MM.1S (cell line): Measurements from ENCODE around the gene CALU.

ENCODE experiments used
- DNase-seq: peaks from one replicate; pipeline ENCODE4 v3.0.0-alpha.2; 2015
- H2AFZ ChIP-seq: fragments of 300-600 bp; sonication (generic); 2 replicates; pipeline ENCODE4 v1.6.0; 2016; ENCODE audit warnings: antibody characterized with exemption, low read length
- H3F3A ChIP-seq: fragments of 300-600 bp; sonication (generic); 2 replicates; pipeline ENCODE4 v1.6.1; 2016; ENCODE audit warnings: mild to moderate bottlenecking, antibody characterized with exemption, low read length, moderate library complexity, mixed read lengths; ENCODE audit not compliant: insufficient read depth
- H3K27ac ChIP-seq: fragments of 300-600 bp; sonication (generic); 2 replicates; pipeline ENCODE4 v1.5.1; 2016; ENCODE audit warnings: mild to moderate bottlenecking, low read length
- H3K27me3 ChIP-seq: fragments of 300-600 bp; sonication (generic); replicated peaks from 2 replicates; pipeline ENCODE4 v1.6.0; 2016; ENCODE audit warnings: low read length; ENCODE audit not compliant: insufficient read depth
- H3K36me3 ChIP-seq: fragments of 300-600 bp; sonication (generic); replicated peaks from 2 replicates; pipeline ENCODE4 v1.6.1; 2016; ENCODE audit warnings: mild to moderate bottlenecking, low read length, mixed read lengths; ENCODE audit not compliant: insufficient read depth
- H3K4me1 ChIP-seq: fragments of 300-600 bp; sonication (generic); 2 replicates; pipeline ENCODE4 v1.6.1; 2016; ENCODE audit warnings: low read length, mixed read lengths
- H3K4me2 ChIP-seq: fragments of 300-600 bp; sonication (generic); 2 replicates; pipeline ENCODE4 v1.6.0; 2016; ENCODE audit warnings: low read depth, low read length
- H3K4me3 ChIP-seq: fragments of 300-600 bp; sonication (generic); 2 replicates; pipeline ENCODE4 v1.5.1; 2016; ENCODE audit warnings: low read length, mixed read lengths
- H3K79me2 ChIP-seq: fragments of 300-600 bp; sonication (generic); 2 replicates; pipeline ENCODE4 v1.6.1; 2016; ENCODE audit warnings: mixed run types, low read length, mixed read lengths
- H3K9ac ChIP-seq: fragments of 300-600 bp; sonication (generic); 2 replicates; pipeline ENCODE4 v1.6.1; 2016; ENCODE audit warnings: low read length, mixed read lengths
- H3K9me2 ChIP-seq: fragments of 300-600 bp; sonication (generic); replicated peaks from 2 replicates; pipeline ENCODE4 v1.6.1; 2016; ENCODE audit warnings: mild to moderate bottlenecking, low read length, mixed read lengths; ENCODE audit not compliant: insufficient read depth
- H3K9me3 ChIP-seq: fragments of 300-600 bp; sonication (generic); replicated peaks from 2 replicates; pipeline ENCODE4 v1.6.1; 2016; ENCODE audit warnings: mild to moderate bottlenecking, low read length, mixed read lengths; ENCODE audit not compliant: insufficient read depth
- H4K20me1 ChIP-seq: fragments of 300-600 bp; sonication (generic); 2 replicates; pipeline ENCODE4 v1.6.1; 2016; ENCODE audit warnings: mild to moderate bottlenecking, low read length, moderate library complexity, mixed read lengths; ENCODE audit not compliant: insufficient read depth
- CTCF ChIP-seq: fragments of 300-600 bp; sonication (generic); IDR thresholded peaks from 2 replicates; pipeline ENCODE4 v1.5.1; 2016; ENCODE audit warnings: antibody characterized with exemption, low read length, mixed read lengths
- EZH2 ChIP-seq: fragments of 300-600 bp; sonication (generic); optimal IDR thresholded peaks from 2 replicates; pipeline ENCODE3; 2017; ENCODE audit warnings: low read depth, mild to moderate bottlenecking, antibody characterized with exemption, low read length, mixed read lengths
- EZH2phosphoT487 ChIP-seq: fragments of 300-600 bp; sonication (generic); IDR thresholded peaks from 2 replicates; pipeline ENCODE4 v1.6.1; 2018; ENCODE audit warnings: antibody characterized with exemption, low read length

Gene CALU

GRCh38 chr7:128815289-128815942 is 76.3 kb downstream of the CALU start:
- TF ChIP-seq EZH2 (no peak), EZH2phosphoT487 (no peak), CTCF (no peak)
- Histone ChIP-seq H3F3A (peaks cover 10% of the 10 kb centered on the region), H3K4me1 (peaks cover 22% of the 10 kb centered on the region), H2AFZ (no peak overlapping the region), H3K9me2 (no peaks in the 10 kb centered on the region), H3K9ac (no peak overlapping the region), H3K4me3 (no peak overlapping the region), H3K79me2 (no peaks in the 10 kb centered on the region), H3K27ac (no peak overlapping the region), H3K4me2 (no peak overlapping the region), H3K36me3 (no peaks in the 10 kb centered on the region), H4K20me1 (no peaks in the 10 kb centered on the region), H3K27me3 (no peaks in the 10 kb centered on the region), H3K9me3 (no peaks in the 10 kb centered on the region)
- no peak for DNase-seq

- Histone ChIP-seq H3K9ac (no peak overlapping the region), H3K27ac (no peak overlapping the region), H3K4me2 (no peak overlapping the region), H3K4me3 (no peak overlapping the region), H3K9me3 (no peaks in the 10 kb centered on the region), H3K9me2 (no peaks in the 10 kb centered on the region), H3F3A (no peaks in the 10 kb centered on the region), H2AFZ (no peak overlapping the region), H3K79me2 (no peaks in the 10 kb centered on the region), H4K20me1 (no peaks in the 10 kb centered on the region), H3K27me3 (no peaks in the 10 kb centered on the region), H3K36me3 (no peaks in the 10 kb centered on the region), H3K4me1 (no peaks in the 10 kb centered on the region)
- TF ChIP-seq CTCF = no peak
- no peak for TF ChIP-seq EZH2phosphoT487
- TF ChIP-seq EZH2 = no peak
- no peak for DNase-seq
Observed at GRCh38 chr7:128818694-128819093, 79.5 kb downstream of the CALU start.
